Thyroid gland (tissue), 4 donors: ENCODE data around the gene ADAD2. TPM values are rescaled to one million over a fixed set of nuclear protein-coding genes. Genes with fewer than 3 reads are reported as not detected.
"Not testable (repeated sequence)": the region's sequence is repeated elsewhere in the genome, so short reads cannot be mapped to it uniquely, and the experiment has no call there.

Experiments used
- DNase-seq, 2 donors: peaks; one replicate each; pipeline ENCODE4 v3.0.0-alpha.2; 2019
- H3K27ac ChIP-seq, 3 donors: fragments of 200-600 bp; sonication (generic); 1 replicate in 2 of 3; 2 replicates in 1 of 3; pipeline ENCODE4 v1.5.1; 2016 to 2019; ENCODE audit warnings: mild to moderate bottlenecking in 1 of 3, moderate library complexity in 1 of 3
- H3K27me3 ChIP-seq: fragments of 200-600 bp; sonication (generic); one replicate; pipeline ENCODE4 v1.5.1; 2019
- H3K36me3 ChIP-seq, 2 donors: fragments of 200-600 bp; sonication (generic); one replicate each; pipeline ENCODE4 v1.5.1; 2016 to 2019
- H3K4me1 ChIP-seq, 2 donors: fragments of 200-600 bp; sonication (generic); one replicate each; pipeline ENCODE4 v1.5.1; 2017 to 2019
- H3K4me3 ChIP-seq, 3 donors: fragments of 200-600 bp; sonication (generic); replicated peaks in 1 of 3; 1 replicate in 2 of 3; 2 replicates in 1 of 3; pipeline ENCODE4 v1.5.1; 2016; ENCODE audit warnings: mild to moderate bottlenecking in 1 of 3
- H3K9me3 ChIP-seq: fragments of 200-600 bp; sonication (generic); one replicate; pipeline ENCODE4 v1.5.1; 2017
- POLR2A ChIP-seq, 2 donors: fragments of 450-650 bp; IDR thresholded peaks; one replicate each; pipeline ENCODE4 v1.6.1; 2017; ENCODE audit warnings: antibody characterized with exemption in 2 of 2, mild to moderate bottlenecking in 2 of 2, moderate library complexity in 1 of 2
- WGBS, 2 donors: methylation state at CpG; one replicate each; pipeline ENCODE4 v1.1.5; 2017; 5-methylcytosine and 5-hydroxymethylcytosine counted together
- intact Hi-C: fragments of 100-400 bp; cut with DNase I; formaldehyde crosslinking; loops from one replicate; pipeline ENCODE4 v1.15.1; 2023
- total RNA-seq, 4 donors: library from RNA; depleted of rRNA; stranded (reverse); fragments of >200 nt; gene quantifications; one replicate each; pipeline ENCODE4 v1.2.3, GENCODE V29; 2016
- TF ChIP-seq, protein P1 (sequence below), 6 experiments: fragments of 200-600 bp in 3 of 6; fragments of 450-650 bp in 3 of 6; sonication (generic) in 3 of 6; IDR thresholded peaks; one replicate each; pipeline ENCODE4 v1.5.1; 2016 to 2019; ENCODE audit warnings: antibody characterized with exemption in 6 of 6, mild to moderate bottlenecking in 2 of 6, inconsistent platforms in 1 of 6, moderate library complexity in 1 of 6

The ADAD2 gene
- total RNA-seq, 4 donors from 2014 or later = 0.24 to 0.78 (median 0.54) TPM

GRCh38 chr16:84212631-84213030 lies 21.7 kb downstream of the ADAD2 start:
- Histone ChIP-seq H3K9me3 (no peaks in the 10 kb centered on the region), H3K27me3 (no peaks in the 10 kb centered on the region), H3K36me3 (no peaks in the 10 kb centered on the region), H3K4me3 (no peak overlapping the region), H3K27ac (no peak overlapping the region), H3K4me1 (no peaks in the 10 kb centered on the region)
- 91% methylated on average over 4 of the region's 4 CpGs for WGBS, 2 donors
- no peak for TF ChIP-seq POLR2A (IDR thresholded peaks at IDR 0.05)
- TF ChIP-seq, protein P1, sequence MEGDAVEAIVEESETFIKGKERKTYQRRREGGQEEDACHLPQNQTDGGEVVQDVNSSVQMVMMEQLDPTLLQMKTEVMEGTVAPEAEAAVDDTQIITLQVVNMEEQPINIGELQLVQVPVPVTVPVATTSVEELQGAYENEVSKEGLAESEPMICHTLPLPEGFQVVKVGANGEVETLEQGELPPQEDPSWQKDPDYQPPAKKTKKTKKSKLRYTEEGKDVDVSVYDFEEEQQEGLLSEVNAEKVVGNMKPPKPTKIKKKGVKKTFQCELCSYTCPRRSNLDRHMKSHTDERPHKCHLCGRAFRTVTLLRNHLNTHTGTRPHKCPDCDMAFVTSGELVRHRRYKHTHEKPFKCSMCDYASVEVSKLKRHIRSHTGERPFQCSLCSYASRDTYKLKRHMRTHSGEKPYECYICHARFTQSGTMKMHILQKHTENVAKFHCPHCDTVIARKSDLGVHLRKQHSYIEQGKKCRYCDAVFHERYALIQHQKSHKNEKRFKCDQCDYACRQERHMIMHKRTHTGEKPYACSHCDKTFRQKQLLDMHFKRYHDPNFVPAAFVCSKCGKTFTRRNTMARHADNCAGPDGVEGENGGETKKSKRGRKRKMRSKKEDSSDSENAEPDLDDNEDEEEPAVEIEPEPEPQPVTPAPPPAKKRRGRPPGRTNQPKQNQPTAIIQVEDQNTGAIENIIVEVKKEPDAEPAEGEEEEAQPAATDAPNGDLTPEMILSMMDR (IDR thresholded peaks at IDR 0.05) = no peak
- DNase-seq = no peak
- intact Hi-C loops = no loop called here

DNA sequence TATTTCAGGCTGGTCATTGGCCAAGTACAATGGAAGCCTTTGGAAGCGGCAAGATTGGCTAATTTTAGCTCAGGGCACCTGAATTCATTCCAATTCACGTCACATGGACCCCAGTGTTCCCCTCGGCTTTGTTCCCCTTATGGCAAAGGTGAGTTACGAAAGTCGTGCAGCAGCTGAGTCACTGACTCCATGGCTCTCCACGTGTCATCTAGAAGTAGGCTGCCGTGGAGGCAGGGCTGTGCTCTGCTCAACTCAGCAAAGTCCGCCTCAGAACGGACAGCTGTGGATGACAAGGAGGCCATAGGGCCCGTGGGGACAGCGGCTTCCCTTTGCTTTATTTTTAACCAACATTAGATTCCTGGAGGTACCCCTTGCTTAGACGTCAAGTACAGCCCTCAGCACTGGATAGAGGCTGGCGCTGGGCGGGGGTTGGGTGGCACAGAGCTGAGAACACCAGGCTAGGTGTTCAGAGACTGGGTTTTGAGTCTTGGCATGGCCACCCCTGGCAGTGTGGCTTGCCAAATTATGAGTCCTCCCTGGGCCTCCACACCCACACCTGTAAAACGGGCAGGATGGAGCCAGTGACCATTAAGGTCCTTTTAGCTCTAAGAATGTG lies 23.6 kb downstream of the ADAD2 start:
- intact Hi-C loops = no loop called here
- no peak overlapping the region for H3K27ac ChIP-seq
- TF ChIP-seq, protein P1 (IDR thresholded peaks at IDR 0.05) = no peak
- no peak for TF ChIP-seq POLR2A (IDR thresholded peaks at IDR 0.05)
- H3K4me1 ChIP-seq = no peaks in the 10 kb centered on the region
- no peaks in the 10 kb centered on the region for H3K36me3 ChIP-seq
- WGBS, 2 donors = 75 to 87% methylated on average over 15 of the region's 15 CpGs
- no peak overlapping the region for H3K4me3 ChIP-seq
- DNase-seq = no peak
- no peaks in the 10 kb centered on the region for H3K9me3 ChIP-seq
- no peaks in the 10 kb centered on the region for H3K27me3 ChIP-seq

DNA sequence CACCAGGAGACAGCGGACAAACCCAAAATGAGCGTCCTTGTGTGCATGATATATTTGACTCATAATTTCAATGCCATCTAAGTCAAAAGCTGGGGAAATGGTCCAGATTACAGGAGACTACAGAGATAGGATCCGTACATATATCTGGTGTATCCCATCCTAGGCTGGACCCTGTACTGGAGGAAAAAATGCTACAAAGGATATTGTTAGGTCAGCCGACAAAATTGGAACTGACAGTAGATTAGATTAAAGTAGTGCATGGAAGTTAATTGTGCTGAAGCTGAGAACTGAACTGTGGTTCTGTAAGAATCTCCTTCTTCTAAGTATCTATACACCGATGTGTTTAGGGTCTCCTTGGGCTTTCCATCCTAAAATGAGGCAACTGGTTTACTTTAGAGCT lies 24.6 kb downstream of the ADAD2 start:
- intact Hi-C loops = no loop called here
- Histone ChIP-seq H3K4me3 (no peak overlapping the region), H3K9me3 (no peaks in the 10 kb centered on the region), H3K27me3 (no peaks in the 10 kb centered on the region), H3K27ac (no peak overlapping the region), H3K36me3 (no peaks in the 10 kb centered on the region), H3K4me1 (no peaks in the 10 kb centered on the region)
- TF ChIP-seq POLR2A (IDR thresholded peaks at IDR 0.05) = no peak
- TF ChIP-seq, protein P1 (IDR thresholded peaks at IDR 0.05) = no peak
- DNase-seq = no peak
- WGBS, 2 donors = 86 to 91% methylated on average over 5 of the region's 5 CpGs

DNA sequence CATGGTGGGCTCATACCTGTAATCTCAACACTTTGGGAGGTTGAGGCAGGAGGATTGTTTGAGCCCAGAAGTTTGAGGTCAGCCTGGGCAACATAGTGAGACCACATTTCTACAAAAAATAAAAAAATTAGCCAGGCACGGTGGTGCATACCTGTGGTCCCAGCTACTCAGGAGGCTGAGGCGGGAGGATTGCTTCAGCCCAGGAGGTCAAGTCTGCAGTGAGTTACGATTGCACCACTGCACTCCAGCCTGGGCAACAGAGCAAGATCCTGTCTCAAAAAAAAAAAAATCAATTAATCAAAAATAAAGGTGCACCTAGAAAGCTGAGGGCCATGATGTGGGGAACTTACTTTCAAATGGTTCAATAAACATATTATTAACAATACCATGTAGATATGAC lies 25.2 kb downstream of the ADAD2 start:
- H3K9me3 ChIP-seq, H3K27me3 ChIP-seq, H3K4me3 ChIP-seq, DNase-seq, H3K27ac ChIP-seq, intact Hi-C loops, H3K36me3 ChIP-seq, H3K4me1 ChIP-seq: not testable (repeated sequence)
- 93 to 97% methylated on average over 3 of the region's 3 CpGs for WGBS, 2 donors

- WGBS, 2 donors = 77 to 80% methylated on average over 17 of the region's 17 CpGs
- no peaks in the 10 kb centered on the region for H3K27me3 ChIP-seq
- no peak for DNase-seq
- H3K36me3 ChIP-seq = no peaks in the 10 kb centered on the region
- H3K4me3 ChIP-seq = no peak overlapping the region
- H3K9me3 ChIP-seq = no peaks in the 10 kb centered on the region
- H3K4me1 ChIP-seq = no peaks in the 10 kb centered on the region
- no peak overlapping the region for H3K27ac ChIP-seq
- intact Hi-C loops = no loop called here
- TF ChIP-seq, protein P1 (IDR thresholded peaks at IDR 0.05) = no peak
- TF ChIP-seq POLR2A (IDR thresholded peaks at IDR 0.05) = no peak
Observed at GRCh38 chr16:84218176-84218823, 27.3 kb downstream of the ADAD2 start.
